ENCODE data around the gene ZNF740.

ZNF740 gene

DNA sequence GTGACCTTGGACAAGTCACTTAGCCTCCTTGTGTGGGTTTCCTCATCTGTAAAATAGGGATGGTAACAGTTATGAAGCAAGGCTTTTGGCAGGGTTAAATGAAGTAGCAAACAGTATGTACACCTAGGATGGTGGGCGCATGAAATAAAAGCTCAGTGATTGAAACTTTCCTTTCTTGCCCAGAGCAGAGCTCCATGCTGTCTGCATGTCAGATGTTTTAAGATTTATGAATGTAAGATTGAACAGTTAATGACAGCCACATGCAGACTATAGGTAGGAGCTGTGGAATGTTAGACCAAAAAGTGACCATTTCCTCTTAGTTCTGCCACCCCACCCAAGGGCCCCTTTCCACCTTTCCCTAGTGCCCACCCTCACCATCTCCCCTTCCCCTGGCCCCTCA, 14.5 kb downstream of the ZNF740 start:
- Histone ChIP-seq H3K4me3 (ENCODE audit: low read depth, low read length) (no peak overlapping the region), H3K36me3 (no peaks in the 10 kb centered on the region), H3K9me3 (no peaks in the 10 kb centered on the region), H3K27me3 (no peaks in the 10 kb centered on the region), H3K4me1 (no peaks in the 10 kb centered on the region; the same call in 1 of the 2 replicates)
- DNase-seq = no peak
- TF ChIP-seq, protein P1, sequence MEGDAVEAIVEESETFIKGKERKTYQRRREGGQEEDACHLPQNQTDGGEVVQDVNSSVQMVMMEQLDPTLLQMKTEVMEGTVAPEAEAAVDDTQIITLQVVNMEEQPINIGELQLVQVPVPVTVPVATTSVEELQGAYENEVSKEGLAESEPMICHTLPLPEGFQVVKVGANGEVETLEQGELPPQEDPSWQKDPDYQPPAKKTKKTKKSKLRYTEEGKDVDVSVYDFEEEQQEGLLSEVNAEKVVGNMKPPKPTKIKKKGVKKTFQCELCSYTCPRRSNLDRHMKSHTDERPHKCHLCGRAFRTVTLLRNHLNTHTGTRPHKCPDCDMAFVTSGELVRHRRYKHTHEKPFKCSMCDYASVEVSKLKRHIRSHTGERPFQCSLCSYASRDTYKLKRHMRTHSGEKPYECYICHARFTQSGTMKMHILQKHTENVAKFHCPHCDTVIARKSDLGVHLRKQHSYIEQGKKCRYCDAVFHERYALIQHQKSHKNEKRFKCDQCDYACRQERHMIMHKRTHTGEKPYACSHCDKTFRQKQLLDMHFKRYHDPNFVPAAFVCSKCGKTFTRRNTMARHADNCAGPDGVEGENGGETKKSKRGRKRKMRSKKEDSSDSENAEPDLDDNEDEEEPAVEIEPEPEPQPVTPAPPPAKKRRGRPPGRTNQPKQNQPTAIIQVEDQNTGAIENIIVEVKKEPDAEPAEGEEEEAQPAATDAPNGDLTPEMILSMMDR (IDR thresholded peaks at IDR 0.05; ENCODE audit: low read depth, low read length) = no peak

DNA sequence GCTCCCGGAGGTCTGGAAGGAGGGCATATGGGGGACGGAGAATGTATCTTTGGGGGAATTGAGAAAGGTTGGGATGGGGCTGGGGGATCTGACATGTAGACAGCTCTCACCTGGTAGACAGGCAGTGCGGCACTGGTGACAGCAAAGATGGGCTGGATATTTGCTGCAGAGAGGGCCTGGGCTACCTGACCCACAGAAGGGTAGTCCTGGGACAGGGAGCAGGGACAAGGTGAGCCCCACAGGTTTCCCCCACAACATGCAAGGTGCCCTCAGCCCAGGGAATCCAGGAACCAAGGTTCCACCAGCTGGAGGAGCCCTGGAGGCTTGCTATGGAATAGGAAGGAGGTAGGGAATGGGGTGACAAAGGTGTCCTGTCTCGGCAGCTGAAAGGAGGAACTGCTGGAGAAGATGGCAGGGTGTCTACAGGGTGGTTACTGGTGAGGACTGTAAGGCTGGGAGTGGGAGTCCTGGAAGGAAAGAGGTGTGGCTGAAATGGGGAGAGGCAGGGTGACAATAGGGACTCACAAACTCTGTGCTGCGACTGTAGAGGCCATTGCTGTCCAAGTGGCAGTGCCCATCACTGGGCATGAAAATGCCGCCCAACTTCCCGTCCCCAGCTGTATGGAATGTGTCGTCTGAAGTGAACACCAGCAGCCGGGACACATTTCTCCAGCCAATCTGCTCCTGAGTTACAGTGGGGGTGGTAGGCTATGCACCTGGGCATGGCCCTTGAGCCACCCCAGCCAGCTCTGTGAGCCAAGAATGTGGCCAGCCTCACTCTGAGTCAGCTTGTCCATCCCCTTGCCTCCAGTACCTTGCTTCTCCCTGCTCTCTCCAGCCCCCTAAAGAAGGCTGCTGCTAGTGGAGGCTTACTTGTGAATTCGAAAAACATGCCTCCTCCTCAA, 15.2 kb downstream of the ZNF740 start:
- DNase-seq = no peak
- H3K36me3 ChIP-seq = no peaks in the 10 kb centered on the region
- H3K27me3 ChIP-seq = no peaks in the 10 kb centered on the region
- TF ChIP-seq, protein P1 (IDR thresholded peaks at IDR 0.05; ENCODE audit: low read depth, low read length) = no peak
- H3K9me3 ChIP-seq = no peaks in the 10 kb centered on the region
- no peaks in the 10 kb centered on the region; the same call in 1 of the 2 replicates for H3K4me1 ChIP-seq
- no peak overlapping the region for H3K4me3 ChIP-seq (ENCODE audit: low read depth, low read length)

DNA sequence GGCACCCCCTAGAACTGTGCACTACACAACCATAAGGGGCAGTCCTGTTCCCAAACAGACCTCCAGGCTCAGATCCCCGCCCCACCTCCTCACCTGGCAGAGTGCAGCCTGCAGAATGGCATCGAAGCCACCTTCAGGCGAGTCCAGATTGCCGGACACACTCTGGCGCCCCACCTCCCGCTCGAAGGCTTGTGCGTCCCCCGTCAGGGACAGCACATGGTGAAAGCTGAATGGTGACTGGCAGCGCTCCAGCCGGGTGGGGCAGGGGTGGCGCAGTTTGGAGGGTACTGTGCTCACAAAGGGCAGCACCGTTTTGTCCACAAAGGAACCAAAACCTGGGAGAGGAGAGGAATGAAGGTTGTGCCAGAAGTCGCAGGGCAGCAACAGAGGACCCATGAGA, 16.0 kb downstream of the ZNF740 start:
- H3K4me3 ChIP-seq (ENCODE audit: low read depth, low read length) = no peak overlapping the region
- no peaks in the 10 kb centered on the region for H3K27me3 ChIP-seq
- H3K9me3 ChIP-seq = no peaks in the 10 kb centered on the region
- H3K36me3 ChIP-seq = no peaks in the 10 kb centered on the region
- TF ChIP-seq, protein P1 (IDR thresholded peaks at IDR 0.05; ENCODE audit: low read depth, low read length) = no peak
- DNase-seq = no peak
- no peaks in the 10 kb centered on the region; the same call in 1 of the 2 replicates for H3K4me1 ChIP-seq

DNA sequence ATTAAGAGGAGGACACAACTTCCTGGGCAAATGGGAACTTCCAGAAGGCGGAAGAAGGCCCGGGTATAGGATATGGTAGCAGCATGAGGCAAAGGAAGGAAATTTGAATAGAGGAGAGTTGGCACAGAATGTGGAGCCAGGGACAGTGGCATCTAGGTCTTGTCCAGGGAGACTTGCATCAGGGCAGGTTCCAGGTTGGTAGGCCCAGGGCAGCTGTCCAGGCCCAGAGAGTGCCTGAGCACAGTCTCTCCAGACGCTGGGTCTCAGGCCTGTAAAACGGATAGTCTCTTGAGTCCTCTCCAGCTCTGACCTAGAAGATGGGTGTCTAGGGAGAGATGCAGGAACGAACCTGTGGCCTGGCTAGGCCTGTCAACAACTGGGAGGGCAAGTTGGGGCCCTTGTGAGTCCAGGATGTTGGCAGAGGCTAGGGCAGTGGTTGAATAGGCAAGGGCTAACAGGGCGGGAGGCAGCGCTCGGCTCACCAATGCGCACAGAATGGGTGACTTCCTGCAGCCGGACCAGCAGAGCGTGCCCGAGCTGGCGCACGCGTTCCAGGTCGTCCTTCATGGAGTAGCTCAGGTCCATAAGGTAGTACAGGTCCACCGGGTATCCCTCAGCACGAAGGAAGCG, 16.6 kb downstream of the ZNF740 start:
- Histone ChIP-seq H3K4me1 (no peaks in the 10 kb centered on the region; the same call in 1 of the 2 replicates), H3K9me3 (no peaks in the 10 kb centered on the region), H3K36me3 (no peaks in the 10 kb centered on the region), H3K4me3 (ENCODE audit: low read depth, low read length) (no peak overlapping the region), H3K27me3 (no peaks in the 10 kb centered on the region)
- TF ChIP-seq, protein P1 (IDR thresholded peaks at IDR 0.05; ENCODE audit: low read depth, low read length) = no peak
- DNase-seq = no peak

DNA sequence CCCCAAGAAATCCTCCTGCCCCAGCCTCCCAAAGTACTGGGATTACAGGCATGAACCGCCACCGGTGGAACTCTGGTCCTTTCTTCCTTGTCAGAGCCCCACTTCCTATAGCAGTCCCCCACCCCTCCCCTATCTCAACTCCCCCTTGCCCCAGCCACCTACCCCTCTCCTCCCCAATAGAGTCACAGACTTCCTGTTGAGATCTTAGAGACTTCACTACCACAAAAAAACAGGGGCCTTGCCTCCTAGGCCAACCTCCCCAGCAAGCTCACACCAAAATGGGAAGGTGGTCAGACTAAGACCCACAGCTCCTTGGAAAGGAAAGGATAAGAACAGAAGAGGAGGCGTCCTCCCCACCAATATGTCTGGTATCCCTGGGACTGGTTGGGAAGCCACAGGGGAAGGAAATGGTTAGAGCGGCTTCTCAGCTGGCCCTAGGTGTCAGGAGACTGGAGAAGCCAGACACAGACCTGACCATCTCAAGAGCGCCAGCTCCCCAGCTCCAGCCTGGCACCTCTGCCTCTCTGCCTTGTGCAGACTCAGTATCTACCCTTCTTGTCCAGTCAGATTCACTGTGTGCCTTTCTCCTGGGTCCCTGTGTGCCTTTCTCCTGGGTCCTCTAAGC, 18.1 kb downstream of the ZNF740 start:
- DNase-seq = no peak
- no peaks in the 10 kb centered on the region; the same call in 1 of the 2 replicates for H3K4me1 ChIP-seq
- no peaks in the 10 kb centered on the region for H3K9me3 ChIP-seq
- H3K36me3 ChIP-seq = no peaks in the 10 kb centered on the region
- no peak overlapping the region for H3K4me3 ChIP-seq (ENCODE audit: low read depth, low read length)
- TF ChIP-seq, protein P1 (IDR thresholded peaks at IDR 0.05; ENCODE audit: low read depth, low read length) = no peak
- H3K27me3 ChIP-seq = no peaks in the 10 kb centered on the region

Data from BE2C (cell line).